GM19397 (cell line): ENCODE data around the gene ANKIB1.
"Not testable (repeated sequence)": the region's sequence is repeated elsewhere in the genome, so short reads cannot be mapped to it uniquely, and the experiment has no call there.

ENCODE experiments used
- ATAC-seq: cut with Tn5 transposase; IDR thresholded peaks from one replicate; pipeline ENCODE4 v1.9.1; 2021; ENCODE audit warnings: mild to moderate bottlenecking, moderate library complexity; ENCODE audit not compliant: unreplicated experiment

Gene ANKIB1

GRCh38 chr7:92400013-92400412 is 154.2 kb downstream of the ANKIB1 start:
- ATAC-seq: no peak

DNA sequence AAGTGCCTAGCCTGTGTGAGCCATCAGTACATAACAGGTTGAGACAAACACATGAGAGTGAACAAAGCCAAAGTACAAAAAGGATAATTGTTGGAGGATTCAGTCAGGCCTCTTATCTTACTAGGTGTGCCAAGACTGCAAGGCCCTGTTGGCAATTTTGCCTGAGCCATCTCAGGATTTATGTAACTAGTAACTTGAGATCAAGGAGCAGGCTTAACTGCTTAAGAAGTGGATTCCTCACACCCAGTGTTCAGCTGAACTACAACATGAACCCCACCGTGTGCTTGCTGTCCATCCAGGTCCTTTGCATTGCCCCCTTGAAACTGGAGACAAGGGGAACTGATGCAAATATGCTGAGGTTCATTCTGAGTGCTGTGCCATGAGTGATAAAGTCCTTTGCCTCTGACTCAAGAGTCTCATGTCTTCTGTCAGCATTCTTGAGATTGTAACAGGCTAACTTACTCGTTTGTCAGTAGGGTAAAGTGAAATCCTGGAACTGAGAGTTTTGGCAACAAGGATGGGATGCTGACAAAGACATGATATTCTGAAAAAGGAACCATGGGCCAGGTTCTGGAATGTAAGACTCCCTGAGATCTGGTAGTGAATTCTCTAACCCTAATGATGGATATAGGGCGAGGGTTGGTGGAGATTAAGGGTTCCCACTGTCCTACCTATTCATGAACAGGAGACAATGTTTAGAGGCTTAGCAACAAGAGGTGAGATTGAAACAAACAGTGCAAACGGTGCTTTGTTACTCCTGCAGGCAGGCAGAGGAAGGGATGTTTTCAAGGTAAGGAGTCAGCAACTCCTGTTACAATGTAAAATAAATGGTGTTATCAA is 157.4 kb downstream of the ANKIB1 start:
- ATAC-seq: no peak

DNA sequence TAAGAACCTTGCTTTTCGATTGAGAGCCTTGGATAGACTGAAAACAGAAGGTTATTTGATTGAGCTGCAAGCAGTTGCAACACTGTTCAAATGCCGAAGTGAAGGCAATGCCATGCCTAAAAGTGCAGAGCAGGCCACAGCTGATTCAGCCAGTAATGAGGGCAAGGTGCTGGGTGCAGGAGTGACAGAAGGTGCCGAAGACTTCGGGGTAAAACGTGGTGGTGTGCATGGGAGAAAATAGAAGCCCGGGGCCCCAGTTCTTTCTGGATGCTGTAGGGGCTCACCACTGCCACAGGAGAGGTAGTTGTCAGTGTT is 157.9 kb downstream of the ANKIB1 start:
- ATAC-seq: no peak

DNA sequence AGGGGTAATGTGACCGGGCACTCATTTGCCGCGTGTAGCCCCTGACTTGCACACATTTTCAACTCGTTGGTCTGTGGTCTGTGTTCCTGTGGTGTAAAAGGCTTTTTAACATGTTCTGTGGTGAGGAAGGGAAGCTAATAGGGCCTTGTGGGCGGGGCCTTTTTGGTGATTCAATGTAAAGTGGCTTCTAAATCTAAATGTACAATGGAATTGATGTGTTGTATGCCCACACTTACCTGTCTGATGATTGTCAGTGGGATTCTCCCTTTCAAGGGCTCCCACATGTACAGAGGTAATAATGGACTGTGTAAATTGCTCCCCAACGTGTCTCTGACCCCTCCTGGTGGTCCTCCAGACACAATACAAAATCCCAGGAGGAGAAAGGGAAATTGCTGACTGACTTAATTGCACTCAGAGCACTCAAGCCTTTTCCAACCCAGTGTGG is 158.4 kb downstream of the ANKIB1 start:
- ATAC-seq: no peak

GRCh38 chr7:92409357-92409756 is 163.6 kb downstream of the ANKIB1 start:
- ATAC-seq: no peak

- not testable (repeated sequence) for ATAC-seq
These were observed 164.4 kb downstream of the ANKIB1 start for GRCh38 chr7:92410162-92410561.

GRCh38 chr7:92412745-92413144 is 167.0 kb downstream of the ANKIB1 start:
- ATAC-seq: no peak

DNA sequence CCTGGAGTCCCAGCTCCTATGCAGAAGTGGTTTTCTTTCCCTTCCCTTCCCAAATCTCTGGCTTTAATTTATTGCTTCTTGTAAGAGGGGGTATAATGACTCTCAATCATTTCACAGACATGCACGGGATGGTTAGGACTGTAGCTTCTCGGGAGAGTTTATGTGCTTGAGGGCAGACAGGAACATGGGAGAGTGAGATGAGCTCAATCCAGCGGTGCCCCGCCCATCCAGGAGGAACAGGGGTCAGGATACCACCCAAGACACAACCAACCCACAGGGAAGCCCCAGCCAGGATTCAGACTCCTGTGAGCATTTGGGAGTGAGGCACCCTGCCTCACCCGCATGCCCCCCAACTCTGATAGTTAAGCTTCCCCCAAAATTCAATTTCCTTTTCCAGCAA is 167.8 kb downstream of the ANKIB1 start:
- ATAC-seq: no peak

- ATAC-seq: no peak
These were observed 169.5 kb downstream of the ANKIB1 start for GRCh38 chr7:92415225-92415624.

DNA sequence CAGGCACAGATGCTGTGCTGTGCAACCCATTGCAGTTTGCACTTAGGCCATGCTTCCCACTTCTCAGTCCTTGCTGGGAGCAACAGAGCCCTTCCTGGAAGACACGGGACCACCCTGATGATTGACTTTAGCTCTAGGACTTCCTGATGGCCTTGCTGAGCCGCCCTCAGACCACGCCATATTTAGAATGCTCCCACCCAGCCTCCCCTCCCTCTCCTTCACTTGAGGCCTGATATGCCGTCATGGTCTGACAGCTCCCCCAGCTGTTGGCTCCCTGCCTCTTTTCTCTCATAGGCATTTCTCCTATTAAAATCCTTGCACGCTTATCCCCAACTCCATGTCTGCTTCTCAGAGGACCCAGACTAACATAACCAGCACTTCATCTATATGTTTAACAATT is 172.1 kb downstream of the ANKIB1 start:
- ATAC-seq: no peak

DNA sequence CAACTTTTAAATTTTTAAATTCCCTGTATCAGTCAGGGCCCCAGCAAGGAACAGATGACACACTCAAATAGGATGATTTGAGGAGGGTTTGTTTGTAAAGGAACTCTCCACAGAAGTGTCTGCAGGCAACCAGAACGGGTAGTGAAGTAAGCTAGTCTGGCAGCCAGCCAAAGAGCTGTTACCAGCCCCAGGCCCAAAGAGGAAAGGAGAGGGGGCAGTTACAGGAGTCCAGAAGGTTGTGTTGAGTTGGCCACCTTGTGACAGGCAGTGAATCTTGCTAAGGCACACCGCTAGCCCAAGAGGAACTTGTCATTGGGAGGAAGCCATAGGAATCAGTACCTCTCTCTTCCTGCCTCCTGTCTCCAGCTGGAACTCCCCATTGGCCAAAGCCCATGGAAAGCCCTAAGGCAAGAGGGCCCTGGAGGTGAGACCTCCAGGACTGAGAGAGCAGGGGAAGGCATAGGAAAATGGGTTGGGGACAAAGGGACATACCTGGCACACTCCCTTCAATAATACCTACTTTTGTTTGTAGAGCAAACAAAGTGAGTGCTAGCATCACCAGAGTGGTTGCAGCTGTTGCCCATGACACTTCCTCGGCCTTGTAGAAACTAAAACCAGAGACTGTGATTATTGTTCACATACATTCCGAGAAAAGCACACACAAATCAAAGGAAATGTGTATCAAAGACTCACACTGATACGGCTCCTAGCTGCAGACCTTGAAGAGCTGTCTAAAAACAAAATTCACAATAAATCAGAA is 176.1 kb downstream of the ANKIB1 start:
- ATAC-seq: no peak

DNA sequence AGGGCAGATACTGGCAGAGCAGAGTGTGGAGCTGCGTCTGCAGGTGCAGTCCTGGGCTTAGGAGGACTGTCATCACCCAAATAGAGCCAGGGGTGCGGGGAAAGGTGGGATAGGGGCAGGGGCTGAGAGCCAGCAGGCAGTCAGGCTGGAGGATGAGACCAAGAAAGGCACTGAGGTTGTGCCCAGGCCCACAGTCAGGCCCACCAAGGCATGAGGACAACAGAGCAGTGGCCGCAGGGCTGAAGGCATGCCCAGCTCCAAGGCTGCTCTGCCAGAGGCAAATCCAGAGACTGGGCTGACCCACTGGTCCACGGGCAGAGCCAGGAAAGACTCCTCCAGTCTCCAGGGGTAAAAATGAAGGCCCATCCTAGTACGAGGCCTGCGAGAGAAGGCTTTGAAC is 177.2 kb downstream of the ANKIB1 start:
- ATAC-seq: no peak

DNA sequence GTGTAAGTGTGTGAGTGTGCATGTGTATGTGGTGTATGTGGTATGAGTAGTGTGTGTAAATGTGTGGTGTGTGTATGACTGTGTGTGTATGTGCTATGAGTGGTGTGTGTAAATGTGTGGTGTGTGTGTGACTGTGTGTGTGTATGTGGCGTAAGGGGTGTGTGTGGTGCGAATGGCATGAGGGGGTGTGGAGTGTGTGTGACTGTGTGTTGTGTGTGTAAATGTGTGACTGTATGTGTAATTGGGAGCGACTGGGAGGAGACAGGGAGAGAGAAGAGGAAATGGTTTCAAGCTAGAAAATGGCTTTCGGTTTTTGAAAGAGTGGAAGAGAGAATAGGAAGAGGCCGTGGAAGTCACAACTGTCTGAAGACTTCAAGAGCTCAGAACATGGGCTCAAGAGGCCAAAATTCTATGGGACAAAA is 177.9 kb downstream of the ANKIB1 start:
- no peak for ATAC-seq

- ATAC-seq: no peak
These were observed 179.7 kb downstream of the ANKIB1 start for GRCh38 chr7:92425311-92425947.

DNA sequence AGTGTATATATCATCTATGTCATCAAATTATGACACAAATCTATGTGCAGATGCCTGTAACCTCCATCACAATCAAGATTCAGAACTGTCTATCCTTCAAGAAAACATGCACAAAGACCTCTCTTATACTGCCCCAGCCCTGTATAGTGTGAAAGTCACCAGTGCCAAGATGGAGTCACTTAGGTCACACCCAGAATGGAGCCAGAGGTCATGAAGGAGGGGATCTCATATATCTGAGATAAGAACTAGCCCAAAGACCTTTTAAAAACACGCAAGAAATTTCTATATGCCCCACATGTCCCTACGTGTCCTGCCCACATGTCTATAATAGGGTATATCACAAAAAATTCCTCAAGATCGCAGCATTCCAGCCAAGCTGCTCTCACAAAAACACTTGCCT is 181.4 kb downstream of the ANKIB1 start:
- no peak for ATAC-seq

DNA sequence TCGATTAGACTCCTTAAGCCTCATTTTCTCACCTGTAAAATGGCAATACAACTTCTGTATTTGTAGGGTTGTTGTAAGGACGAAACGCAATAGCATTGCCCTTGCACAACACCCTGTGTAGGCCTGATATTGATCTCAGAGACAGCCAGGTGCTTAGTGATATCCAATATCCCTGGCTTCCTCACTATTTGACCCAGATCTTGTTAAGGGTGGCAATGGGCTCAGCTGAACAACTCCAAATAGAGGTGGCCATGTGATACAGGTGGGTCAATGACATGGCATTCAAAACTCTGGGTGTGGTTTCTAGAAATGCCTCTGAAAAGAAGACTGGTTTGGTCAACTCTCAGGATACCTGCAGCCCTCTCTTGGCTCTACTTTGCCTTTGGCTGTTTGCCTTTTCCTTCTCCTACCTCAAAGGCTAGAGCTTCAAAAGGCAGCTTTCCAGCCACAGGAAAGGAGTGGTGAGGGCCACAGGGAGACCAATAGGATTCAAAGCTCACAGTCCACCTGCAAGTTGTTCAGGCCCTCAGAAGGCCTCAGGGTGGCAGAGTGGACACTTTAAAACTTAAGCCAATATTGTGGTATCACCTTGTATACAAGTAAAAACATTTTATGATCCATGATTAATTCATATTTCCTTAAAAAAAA is 186.6 kb downstream of the ANKIB1 start:
- no peak for ATAC-seq

GRCh38 chr7:92433019-92433418 is 187.2 kb downstream of the ANKIB1 start:
- no peak for ATAC-seq

GRCh38 chr7:92435542-92435941 is 189.8 kb downstream of the ANKIB1 start:
- no peak for ATAC-seq

DNA sequence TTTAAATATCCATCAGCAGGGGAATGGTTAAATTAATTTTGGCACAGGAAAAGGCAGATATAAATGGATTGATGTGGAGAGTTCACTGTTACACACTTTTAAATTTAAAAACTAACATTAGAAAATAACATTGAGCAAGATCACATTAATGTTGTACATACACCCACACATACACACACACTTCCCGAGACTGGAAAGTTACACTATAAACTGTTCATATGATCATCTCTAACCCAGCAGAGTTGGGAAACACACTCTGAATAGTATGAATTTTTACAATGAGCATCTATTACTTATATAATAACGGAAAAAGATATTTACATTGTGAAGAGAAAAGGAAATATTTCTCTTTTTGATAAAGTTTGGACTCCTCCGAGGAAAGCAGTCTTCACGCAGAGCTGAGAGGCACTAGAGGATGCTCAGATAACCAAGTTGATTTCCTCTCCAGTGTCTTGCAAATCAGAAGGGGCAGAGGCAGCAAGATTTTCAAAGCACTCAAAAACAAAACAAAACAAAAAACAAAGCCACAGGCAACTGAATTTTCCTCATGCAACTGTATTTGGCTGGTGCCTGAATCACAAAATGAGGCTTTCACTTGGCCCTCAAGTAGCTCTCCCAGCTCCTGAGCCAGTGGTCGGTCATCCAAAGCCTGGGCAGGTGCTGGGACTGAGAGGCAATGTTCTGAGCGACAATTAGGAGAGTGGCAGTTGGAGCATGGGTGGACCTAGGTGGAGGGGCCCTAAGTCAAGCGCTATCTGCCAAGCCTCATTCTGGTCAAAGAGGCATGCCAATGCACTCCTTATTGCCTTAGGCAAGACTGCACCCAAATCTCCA is 191.1 kb downstream of the ANKIB1 start:
- ATAC-seq: no peak

DNA sequence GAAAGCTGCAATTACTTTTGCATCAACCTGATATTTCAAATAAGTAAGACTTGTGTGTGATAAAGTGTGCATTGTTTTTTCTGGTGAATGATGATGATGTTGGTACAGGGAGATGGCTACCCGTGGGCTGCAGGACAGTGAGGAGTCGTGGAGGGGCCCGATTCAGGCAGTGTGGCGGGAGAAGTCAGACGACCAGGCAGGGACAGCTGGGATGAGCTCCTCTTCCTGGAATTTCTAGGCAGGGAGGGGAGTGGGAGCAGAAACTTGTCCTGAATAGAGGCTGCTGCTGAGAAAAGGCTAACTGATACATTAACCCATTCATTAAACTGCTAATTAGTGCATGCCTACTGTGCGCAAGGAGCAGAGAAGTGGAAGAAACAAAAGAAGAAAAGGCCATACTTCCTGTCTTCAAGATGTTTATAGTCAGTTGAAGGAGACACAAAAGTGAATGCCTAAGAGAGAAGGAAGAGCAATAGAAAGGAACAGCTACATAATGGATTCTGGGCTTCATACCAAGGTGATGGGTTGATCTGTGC is 192.2 kb downstream of the ANKIB1 start:
- no peak for ATAC-seq
